PC-3 (cell line): ENCODE data around the gene MOGAT3. TPM values are rescaled to one million over a fixed set of nuclear protein-coding genes. Genes with fewer than 3 reads are reported as not detected.

Experiments used
- ATAC-seq: fragments of 200-7000 bp; cut with Tn5 transposase; 2 replicates; pipeline ENCODE4 v1.9.1; 2020; ENCODE audit warnings: mild to moderate bottlenecking, moderate library complexity
- BruUV-seq: library from RNA; stranded (reverse); fragments of 400-500 nt; replicated peaks from 2 replicates; lab custom pipeline; 2021; lab: Mats Ljungman, UMichigan
- CTCF ChIA-PET: fragments of 300-600 bp; sonication (Branson Sonifier 250); formaldehyde crosslinking; loops from one replicate; lab custom pipeline; 2022; ENCODE audit warnings: antibody characterized with exemption; lab: Charles Lee
- POLR2A ChIA-PET: fragments of 300-600 bp; sonication (Branson Sonifier 250); formaldehyde crosslinking; loops from one replicate; lab custom pipeline; 2022; ENCODE audit warnings: antibody characterized with exemption; ENCODE audit not compliant: unreplicated experiment; lab: Charles Lee
- DNase-seq: peaks from one replicate; pipeline ENCODE4 v3.0.0-alpha.2; 2015
- H2AFZ ChIP-seq: fragments of 300-600 bp; sonication (generic); 2 replicates; pipeline ENCODE4 v1.6.0; 2016; ENCODE audit warnings: antibody characterized with exemption, low read length
- H3F3A ChIP-seq: fragments of 300-600 bp; sonication (generic); one replicate; pipeline ENCODE4 v1.6.0; 2017; ENCODE audit warnings: antibody characterized with exemption, low read length, control low read depth, mild to moderate bottlenecking; ENCODE audit not compliant: unreplicated experiment
- H3K27ac ChIP-seq: fragments of 300-600 bp; sonication (generic); 2 replicates; pipeline ENCODE4 v1.5.1; 2016; ENCODE audit warnings: mild to moderate bottlenecking, low read length
- H3K27me3 ChIP-seq: fragments of 300-600 bp; sonication (generic); 2 replicates; pipeline ENCODE4 v1.6.1; 2016; ENCODE audit warnings: low read length, mixed read lengths
- H3K36me3 ChIP-seq: fragments of 300-600 bp; sonication (generic); 2 replicates; pipeline ENCODE4 v1.6.1; 2016; ENCODE audit warnings: low read depth, mixed run types, low read length, mixed read lengths
- H3K4me1 ChIP-seq: fragments of 300-600 bp; sonication (generic); 2 replicates; pipeline ENCODE4 v1.5.1; 2016; ENCODE audit warnings: low read length; ENCODE audit not compliant: insufficient read depth
- H3K4me2 ChIP-seq: fragments of 300-600 bp; sonication (generic); 2 replicates; pipeline ENCODE4 v1.6.0; 2016; ENCODE audit warnings: low read length
- H3K4me3 ChIP-seq: fragments of 300-600 bp; sonication (generic); 2 replicates; pipeline ENCODE4 v1.5.1; 2016; ENCODE audit warnings: mild to moderate bottlenecking, low read length, mixed read lengths
- H3K79me2 ChIP-seq: fragments of 300-600 bp; sonication (generic); 2 replicates; pipeline ENCODE4 v1.6.1; 2017; ENCODE audit warnings: low read length, mixed read lengths
- H3K9ac ChIP-seq: fragments of 300-600 bp; sonication (generic); 2 replicates; pipeline ENCODE4 v1.6.0; 2016; ENCODE audit warnings: mild to moderate bottlenecking, low read length
- H3K9me2 ChIP-seq: fragments of 300-600 bp; sonication (generic); replicated peaks from 2 replicates; pipeline ENCODE4 v1.6.1; 2016; ENCODE audit warnings: mixed run types, low read length, mixed read lengths
- H3K9me3 ChIP-seq: fragments of 300-600 bp; sonication (generic); 2 replicates; pipeline ENCODE4 v1.6.1; 2016; ENCODE audit warnings: low read length, mixed read lengths
- H4K20me1 ChIP-seq: fragments of 300-600 bp; sonication (generic); 2 replicates; pipeline ENCODE4 v1.6.1; 2016; ENCODE audit warnings: low read length, mixed read lengths
- EZH2 ChIP-seq: fragments of 300-600 bp; sonication (generic); IDR thresholded peaks from one replicate; pipeline ENCODE4 v1.6.1; 2017; ENCODE audit warnings: antibody characterized with exemption, mild to moderate bottlenecking, low read length; ENCODE audit not compliant: unreplicated experiment
- EZH2phosphoT487 ChIP-seq: fragments of 300-600 bp; sonication (generic); IDR thresholded peaks from 2 replicates; pipeline ENCODE4 v1.6.1; 2018; ENCODE audit warnings: mild to moderate bottlenecking, antibody characterized with exemption, low read length, borderline replicate concordance
- intact Hi-C: fragments of 100-400 bp; cut with micrococcal nuclease; formaldehyde crosslinking; loops from 2 replicates; pipeline ENCODE4 v1.9.0; 2023
- total RNA-seq: library from RNA; depleted of rRNA; stranded (reverse); fragments of >200 nt; gene quantifications from 2 replicates; pipeline ENCODE4 v1.2.3, GENCODE V29; 2014
- TF ChIP-seq, protein P1 (sequence below): fragments of 300-600 bp; sonication (generic); conservative IDR thresholded peaks from 2 replicates; pipeline ENCODE4 v1.5.1; 2017; ENCODE audit warnings: antibody characterized with exemption, low read depth, mild to moderate bottlenecking, low read length

The MOGAT3 gene
- total RNA-seq, 1 experiment from 2014 or later = not detected

DNA sequence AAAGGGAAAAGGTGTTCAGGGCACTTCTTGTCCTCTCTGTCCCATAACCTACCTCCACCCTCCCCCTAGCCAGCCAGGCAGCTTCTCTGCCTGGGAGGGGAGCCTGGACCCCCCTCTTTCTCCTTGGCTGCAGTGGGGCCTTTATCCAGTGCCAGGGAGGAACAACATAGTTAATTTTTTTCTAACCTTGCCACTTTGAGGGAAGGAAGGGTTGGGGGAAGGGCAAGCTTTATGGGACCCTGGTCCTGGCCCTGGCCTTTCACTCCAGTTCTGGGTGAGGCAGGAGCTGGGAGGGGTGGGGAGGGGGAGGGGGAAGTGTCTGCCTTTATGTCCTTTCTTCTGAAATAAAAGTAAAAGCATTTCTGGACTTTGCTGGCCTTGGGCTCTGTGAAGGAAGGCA lies 39.9 kb downstream of the MOGAT3 start:
- peak overlapping the region; percentile 90 for H3K27ac ChIP-seq
- H3K4me1 ChIP-seq = peaks cover 65% of the 10 kb centered on the region
- H3F3A ChIP-seq = no peaks in the 10 kb centered on the region
- H3K9me2 ChIP-seq = no peaks in the 10 kb centered on the region
- no peak overlapping the region for H3K9ac ChIP-seq
- no peak for DNase-seq
- no peak for TF ChIP-seq EZH2
- no peak for TF ChIP-seq EZH2phosphoT487
- TF ChIP-seq, protein P1, sequence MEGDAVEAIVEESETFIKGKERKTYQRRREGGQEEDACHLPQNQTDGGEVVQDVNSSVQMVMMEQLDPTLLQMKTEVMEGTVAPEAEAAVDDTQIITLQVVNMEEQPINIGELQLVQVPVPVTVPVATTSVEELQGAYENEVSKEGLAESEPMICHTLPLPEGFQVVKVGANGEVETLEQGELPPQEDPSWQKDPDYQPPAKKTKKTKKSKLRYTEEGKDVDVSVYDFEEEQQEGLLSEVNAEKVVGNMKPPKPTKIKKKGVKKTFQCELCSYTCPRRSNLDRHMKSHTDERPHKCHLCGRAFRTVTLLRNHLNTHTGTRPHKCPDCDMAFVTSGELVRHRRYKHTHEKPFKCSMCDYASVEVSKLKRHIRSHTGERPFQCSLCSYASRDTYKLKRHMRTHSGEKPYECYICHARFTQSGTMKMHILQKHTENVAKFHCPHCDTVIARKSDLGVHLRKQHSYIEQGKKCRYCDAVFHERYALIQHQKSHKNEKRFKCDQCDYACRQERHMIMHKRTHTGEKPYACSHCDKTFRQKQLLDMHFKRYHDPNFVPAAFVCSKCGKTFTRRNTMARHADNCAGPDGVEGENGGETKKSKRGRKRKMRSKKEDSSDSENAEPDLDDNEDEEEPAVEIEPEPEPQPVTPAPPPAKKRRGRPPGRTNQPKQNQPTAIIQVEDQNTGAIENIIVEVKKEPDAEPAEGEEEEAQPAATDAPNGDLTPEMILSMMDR = no peak
- H3K36me3 ChIP-seq = peaks cover 9% of the 10 kb centered on the region; the same call in 1 of the 2 replicates
- H3K4me3 ChIP-seq = no peak overlapping the region
- H3K79me2 ChIP-seq = peaks cover 8% of the 10 kb centered on the region
- ChIA-PET POLR2A (interaction anchor here (0.7 kb wide), 1 partner anchor 56 kb away, joined by 6 read pairs; the partner anchor contains the start of gene PLOD3), CTCF (interaction anchor here (1.2 kb wide), 1 partner anchor 17 kb away, joined by 5 read pairs; no protein-coding TSS in a partner anchor)
- H2AFZ ChIP-seq = no peak overlapping the region
- ATAC-seq = no peak
- H3K4me2 ChIP-seq = no peak overlapping the region
- BruUV-seq = TSS peak; percentile 19
- no peaks in the 10 kb centered on the region for H3K9me3 ChIP-seq
- intact Hi-C loops = no loop called here
- peaks cover 13% of the 10 kb centered on the region for H3K27me3 ChIP-seq
- H4K20me1 ChIP-seq = no peaks in the 10 kb centered on the region

DNA sequence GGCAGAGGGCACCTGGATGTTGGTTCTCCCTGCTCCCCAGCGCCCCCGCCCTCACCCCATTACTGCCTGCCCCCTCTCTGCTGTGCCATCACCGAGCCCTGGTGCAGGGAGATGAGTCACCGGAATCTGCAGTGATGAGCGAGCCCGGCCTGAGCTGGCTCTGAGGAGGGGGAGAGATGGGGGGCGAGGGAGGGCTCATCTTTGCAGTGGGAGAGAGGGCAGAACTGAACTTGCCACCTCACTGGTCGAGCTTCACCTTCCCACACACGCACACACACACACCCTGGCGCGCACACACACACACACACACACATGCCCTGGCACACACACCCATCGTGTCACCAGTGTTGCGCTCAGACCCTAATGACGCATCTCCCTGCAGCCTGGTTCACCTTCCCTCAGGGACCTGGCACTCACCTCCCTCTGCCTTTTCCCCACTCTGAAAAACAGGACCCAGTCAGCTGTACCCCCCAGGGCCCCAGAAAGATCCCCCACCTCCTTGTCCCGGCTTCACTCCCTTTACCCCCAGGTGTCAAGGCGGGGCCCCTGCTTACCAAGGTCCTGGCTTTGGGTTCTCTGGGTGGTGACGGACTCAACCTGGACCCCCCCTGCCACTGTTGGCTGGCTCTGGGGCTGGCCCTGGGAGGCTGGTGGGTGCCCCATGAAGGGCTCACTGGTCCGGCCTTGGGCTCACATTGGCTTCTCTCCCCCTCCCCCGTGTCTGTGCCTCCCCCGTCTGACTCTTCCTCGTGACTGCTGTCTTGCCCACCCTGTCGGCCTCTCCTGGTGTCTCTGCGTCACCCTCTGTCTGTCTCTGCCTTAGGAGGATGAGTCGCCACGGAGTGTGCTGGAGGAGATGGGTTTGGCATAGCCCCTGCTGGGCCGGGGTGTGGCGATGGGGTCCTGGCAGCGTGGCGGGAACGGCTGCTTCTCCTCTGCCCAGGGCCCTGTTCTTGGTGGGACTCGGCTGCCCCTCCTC lies 40.9 kb downstream of the MOGAT3 start:
- ATAC-seq (peak; percentile 59), DNase-seq (peak; percentile 79)
- Histone ChIP-seq H3K4me2 (peak overlapping the region; percentile 73), H3K9me3 (no peaks in the 10 kb centered on the region), H3K27ac (peak overlapping the region; percentile 90), H3K4me1 (peaks cover 69% of the 10 kb centered on the region), H3K79me2 (peaks cover 17% of the 10 kb centered on the region), H3K9me2 (no peaks in the 10 kb centered on the region), H4K20me1 (no peaks in the 10 kb centered on the region), H3K9ac (peak overlapping the region; percentile 64), H3K36me3 (peaks cover 9% of the 10 kb centered on the region; the same call in 1 of the 2 replicates), H3K27me3 (peaks cover 6% of the 10 kb centered on the region; the same call in 1 of the 2 replicates), H3F3A (no peaks in the 10 kb centered on the region), H3K4me3 (no peak overlapping the region), H2AFZ (no peak overlapping the region)
- POLR2A ChIA-PET = interaction anchor here (0.7 kb wide), 1 partner anchor 57 kb away, joined by 6 read pairs; the partner anchor contains the start of gene PLOD3
- no TSS peak for BruUV-seq
- CTCF ChIA-PET = interaction anchor here (1.0 to 1.1 kb wide), 2 partner anchors 16 to 33 kb away, joined by 4 to 8 read pairs; no protein-coding TSS in a partner anchor
- no peak for TF ChIP-seq EZH2
- TF ChIP-seq EZH2phosphoT487 = no peak
- TF ChIP-seq, protein P1 = no peak
- intact Hi-C loops = no loop called here
